Neural progenitor cell (in vitro differentiated cells): ENCODE results near the gene NUDT21.

Source experiments
- EZH2 ChIP-seq: fragments of 200-600 bp; sonication (generic); IDR thresholded peaks from 2 replicates; pipeline ENCODE4 v1.6.1; 2017; ENCODE audit warnings: antibody characterized with exemption, mild to moderate bottlenecking, moderate library complexity
- TF ChIP-seq, protein P1 (sequence below): fragments of 200-600 bp; sonication (generic); IDR thresholded peaks from 2 replicates; pipeline ENCODE4 v1.5.1; 2017; ENCODE audit warnings: antibody characterized with exemption, mild to moderate bottlenecking

- TF ChIP-seq, protein P1, sequence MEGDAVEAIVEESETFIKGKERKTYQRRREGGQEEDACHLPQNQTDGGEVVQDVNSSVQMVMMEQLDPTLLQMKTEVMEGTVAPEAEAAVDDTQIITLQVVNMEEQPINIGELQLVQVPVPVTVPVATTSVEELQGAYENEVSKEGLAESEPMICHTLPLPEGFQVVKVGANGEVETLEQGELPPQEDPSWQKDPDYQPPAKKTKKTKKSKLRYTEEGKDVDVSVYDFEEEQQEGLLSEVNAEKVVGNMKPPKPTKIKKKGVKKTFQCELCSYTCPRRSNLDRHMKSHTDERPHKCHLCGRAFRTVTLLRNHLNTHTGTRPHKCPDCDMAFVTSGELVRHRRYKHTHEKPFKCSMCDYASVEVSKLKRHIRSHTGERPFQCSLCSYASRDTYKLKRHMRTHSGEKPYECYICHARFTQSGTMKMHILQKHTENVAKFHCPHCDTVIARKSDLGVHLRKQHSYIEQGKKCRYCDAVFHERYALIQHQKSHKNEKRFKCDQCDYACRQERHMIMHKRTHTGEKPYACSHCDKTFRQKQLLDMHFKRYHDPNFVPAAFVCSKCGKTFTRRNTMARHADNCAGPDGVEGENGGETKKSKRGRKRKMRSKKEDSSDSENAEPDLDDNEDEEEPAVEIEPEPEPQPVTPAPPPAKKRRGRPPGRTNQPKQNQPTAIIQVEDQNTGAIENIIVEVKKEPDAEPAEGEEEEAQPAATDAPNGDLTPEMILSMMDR, result no peak
- no peak for TF ChIP-seq EZH2
Measured at GRCh38 chr16:56491657-56492261, 40.6 kb upstream of the NUDT21 start.
